ENCODE results near the gene QPCT. TPM values are rescaled to one million over a fixed set of nuclear protein-coding genes. Genes with fewer than 3 reads are reported as not detected.

QPCT gene
- total RNA-seq, 4 donors from 2014 or later, result 1.2 to 5.1 (median 4.0) TPM

- Histone ChIP-seq H3K27ac (replicated peaks in 1 of 4) (no peak overlapping the region), H3K9me3 (no peaks in the 10 kb centered on the region), H3K4me3 (no peak overlapping the region), H3K36me3 (no peaks in the 10 kb centered on the region), H3K4me1 (peaks cover under 1 to 22% (median 9%) of the 10 kb centered on the region in 4 donors), H3K27me3 (no peaks in the 10 kb centered on the region)
- no peak for DNase-seq (ENCODE audit: extremely low spot score)
- whole genome bisulfite sequencing, result 89% methylated on average over 9 of the region's 9 CpGs
- TF ChIP-seq POLR2A (IDR thresholded peaks at IDR 0.05; ENCODE audit: low read depth) (no peak), POLR2AphosphoS5 (IDR thresholded peaks at IDR 0.05) (no peak), CTCF (IDR thresholded peaks at IDR 0.05) (no peak), EP300 (IDR thresholded peaks at IDR 0.05) (no peak)
- intact Hi-C loops (cut with DNase I), result loop anchor here (5.0 kb wide), 3 partner anchors 437 to 882 kb away; no protein-coding TSS in a partner anchor
Observed at GRCh38 chr2:37394796-37395555, 50.5 kb downstream of the QPCT start.

- intact Hi-C loops (cut with DNase I), result loop anchor here (5.0 kb wide), 3 partner anchors 435 to 880 kb away; no protein-coding TSS in a partner anchor
- TF ChIP-seq EP300 (IDR thresholded peaks at IDR 0.05), result no peak
- TF ChIP-seq CTCF (IDR thresholded peaks at IDR 0.05), result no peak
- no peak for TF ChIP-seq POLR2AphosphoS5 (IDR thresholded peaks at IDR 0.05)
- no peak for TF ChIP-seq POLR2A (IDR thresholded peaks at IDR 0.05; ENCODE audit: low read depth)
- no peak overlapping the region for H3K4me3 ChIP-seq
- peak overlapping the region in 2 of 4 donors; percentile 5 to 50 for H3K27ac ChIP-seq (replicated peaks in 1 of 4)
- peaks cover 0 to 10% (median 4%) of the 10 kb centered on the region in 4 donors for H3K4me1 ChIP-seq
- no peaks in the 10 kb centered on the region for H3K9me3 ChIP-seq
- WGBS, result 85% methylated on average over 1 of the region's 1 CpG
- no peak for DNase-seq (ENCODE audit: extremely low spot score)
- no peaks in the 10 kb centered on the region for H3K27me3 ChIP-seq
- H3K36me3 ChIP-seq, result no peaks in the 10 kb centered on the region
Observed at GRCh38 chr2:37396890-37397565, 52.6 kb downstream of the QPCT start.

GRCh38 chr2:37398990-37399389 lies 54.6 kb downstream of the QPCT start:
- intact Hi-C loops (cut with DNase I), result loop anchor here (5.0 kb wide), 3 partner anchors 433 to 878 kb away; no protein-coding TSS in a partner anchor

GRCh38 chr2:37400041-37400440 lies 55.6 kb downstream of the QPCT start:
- WGBS, result 98% methylated on average over 4 of the region's 4 CpGs
- no peak for DNase-seq (ENCODE audit: extremely low spot score)
- Histone ChIP-seq H3K9me3 (no peaks in the 10 kb centered on the region), H3K27me3 (no peaks in the 10 kb centered on the region), H3K36me3 (no peaks in the 10 kb centered on the region), H3K27ac (replicated peaks in 1 of 4) (no peak overlapping the region), H3K4me3 (no peak overlapping the region), H3K4me1 (peaks cover 0 to 10% (median 4%) of the 10 kb centered on the region in 4 donors)
- no peak for TF ChIP-seq CTCF (IDR thresholded peaks at IDR 0.05)
- TF ChIP-seq POLR2A (IDR thresholded peaks at IDR 0.05; ENCODE audit: low read depth), result no peak
- no peak for TF ChIP-seq EP300 (IDR thresholded peaks at IDR 0.05)
- TF ChIP-seq POLR2AphosphoS5 (IDR thresholded peaks at IDR 0.05), result no peak
- intact Hi-C loops (cut with DNase I), result no loop called here

More at GRCh38 chr2:37398990-37399389, 54.6 kb downstream of the QPCT start:
- no peak for DNase-seq (ENCODE audit: extremely low spot score)
- peaks cover 0 to 10% (median 4%) of the 10 kb centered on the region in 4 donors for H3K4me1 ChIP-seq
- H3K27me3 ChIP-seq, result no peaks in the 10 kb centered on the region
- no peaks in the 10 kb centered on the region for H3K36me3 ChIP-seq
- H3K4me3 ChIP-seq, result no peak overlapping the region
- TF ChIP-seq POLR2A (IDR thresholded peaks at IDR 0.05; ENCODE audit: low read depth) (no peak), EP300 (IDR thresholded peaks at IDR 0.05) (no peak), CTCF (IDR thresholded peaks at IDR 0.05) (no peak), POLR2AphosphoS5 (IDR thresholded peaks at IDR 0.05) (no peak)
- no peak overlapping the region for H3K27ac ChIP-seq (replicated peaks in 1 of 4)
- 94% methylated on average over 1 of the region's 1 CpG for WGBS
- no peaks in the 10 kb centered on the region for H3K9me3 ChIP-seq
